ENCODE measurements around the gene SLC45A3. TPM values are rescaled to one million over a fixed set of nuclear protein-coding genes. Genes with fewer than 3 reads are reported as not detected.

The SLC45A3 gene
- total RNA-seq, 4 donors from 2014 or later = 0.51 to 4.1 (median 1.6) TPM

DNA sequence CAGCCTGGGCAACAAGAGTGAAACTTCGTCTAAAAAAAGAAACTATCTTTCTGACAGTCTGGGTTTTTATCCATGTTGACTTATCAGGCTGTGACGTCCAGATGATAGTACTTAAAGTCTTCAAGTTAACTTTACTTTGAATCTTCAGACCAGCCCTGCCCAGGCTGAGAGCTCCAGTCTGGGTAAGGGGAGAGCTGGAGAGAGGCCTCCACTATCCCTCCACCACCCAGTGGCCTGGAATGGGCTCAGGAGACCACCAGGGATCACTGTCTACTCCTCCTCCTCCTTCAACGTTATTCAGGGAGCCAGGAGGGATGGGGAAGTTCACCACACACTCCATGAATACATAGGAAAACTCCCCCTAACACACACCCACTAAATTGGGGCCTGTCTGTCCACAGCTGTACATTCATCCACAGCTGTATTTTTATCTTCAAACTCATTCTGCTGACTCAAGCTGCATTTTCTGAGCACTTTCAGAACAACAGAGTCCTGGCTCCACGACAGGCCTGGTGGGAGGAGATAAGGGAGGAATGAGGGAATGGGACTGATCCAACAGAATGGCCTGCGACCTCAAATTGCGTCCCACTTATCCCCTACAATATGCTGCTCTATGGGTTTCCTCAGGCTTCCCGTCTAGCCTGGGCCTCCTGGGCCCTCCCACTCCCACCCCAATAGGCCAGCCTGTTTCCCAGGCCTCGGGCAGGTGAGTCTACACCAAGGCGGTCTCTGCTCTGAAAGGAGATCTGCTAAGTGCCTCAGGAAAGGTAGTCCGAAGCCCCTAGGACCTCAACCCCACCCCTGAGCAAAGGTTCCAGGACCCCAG, 1.8 kb downstream of the SLC45A3 start:
- Histone ChIP-seq H3K9me3 (no peaks in the 10 kb centered on the region), H3K27ac (peak overlapping the region; percentile 59 to 62), H3K27me3 (no peaks in the 10 kb centered on the region), H3K36me3 (no peaks in the 10 kb centered on the region), H3K4me3 (no peak overlapping the region), H3K4me1 (peaks cover 0 to 7% of the 10 kb centered on the region in 2 donors)
- no peak for TF ChIP-seq POLR2A (IDR thresholded peaks at IDR 0.05)
- TF ChIP-seq, protein P1, sequence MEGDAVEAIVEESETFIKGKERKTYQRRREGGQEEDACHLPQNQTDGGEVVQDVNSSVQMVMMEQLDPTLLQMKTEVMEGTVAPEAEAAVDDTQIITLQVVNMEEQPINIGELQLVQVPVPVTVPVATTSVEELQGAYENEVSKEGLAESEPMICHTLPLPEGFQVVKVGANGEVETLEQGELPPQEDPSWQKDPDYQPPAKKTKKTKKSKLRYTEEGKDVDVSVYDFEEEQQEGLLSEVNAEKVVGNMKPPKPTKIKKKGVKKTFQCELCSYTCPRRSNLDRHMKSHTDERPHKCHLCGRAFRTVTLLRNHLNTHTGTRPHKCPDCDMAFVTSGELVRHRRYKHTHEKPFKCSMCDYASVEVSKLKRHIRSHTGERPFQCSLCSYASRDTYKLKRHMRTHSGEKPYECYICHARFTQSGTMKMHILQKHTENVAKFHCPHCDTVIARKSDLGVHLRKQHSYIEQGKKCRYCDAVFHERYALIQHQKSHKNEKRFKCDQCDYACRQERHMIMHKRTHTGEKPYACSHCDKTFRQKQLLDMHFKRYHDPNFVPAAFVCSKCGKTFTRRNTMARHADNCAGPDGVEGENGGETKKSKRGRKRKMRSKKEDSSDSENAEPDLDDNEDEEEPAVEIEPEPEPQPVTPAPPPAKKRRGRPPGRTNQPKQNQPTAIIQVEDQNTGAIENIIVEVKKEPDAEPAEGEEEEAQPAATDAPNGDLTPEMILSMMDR (IDR thresholded peaks at IDR 0.05) = no peak
- intact Hi-C loops (cut with DNase I; ENCODE audit: low total_unique reads) = no loop called here
- peak in 1 of 2 donors; percentile 46 for DNase-seq

DNA sequence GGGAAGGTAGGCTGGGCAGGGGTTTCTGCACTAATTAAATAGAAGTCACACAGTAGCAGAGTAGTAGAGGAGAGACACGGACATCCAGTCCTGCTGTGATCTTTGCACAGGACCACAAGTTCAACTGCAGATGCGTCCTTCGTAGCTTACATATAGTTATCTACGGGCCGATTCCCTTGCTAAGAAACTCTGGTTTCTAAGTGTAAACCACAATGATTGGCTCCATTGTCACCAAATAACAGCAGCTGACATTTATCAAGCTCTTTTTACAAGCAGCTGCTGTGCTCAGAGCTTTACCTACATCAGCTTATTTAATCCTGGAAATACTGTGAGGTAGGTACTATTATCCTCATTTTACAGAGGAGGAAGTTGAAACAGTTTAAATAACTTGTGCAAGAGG, 3.1 kb downstream of the SLC45A3 start:
- Histone ChIP-seq H3K9me3 (no peaks in the 10 kb centered on the region), H3K4me1 (peaks cover 0 to 7% of the 10 kb centered on the region in 2 donors), H3K36me3 (no peaks in the 10 kb centered on the region), H3K27me3 (no peaks in the 10 kb centered on the region), H3K4me3 (no peak overlapping the region), H3K27ac (peak overlapping the region in 1 of 2 donors; percentile 0)
- DNase-seq = no peak
- intact Hi-C loops (cut with DNase I; ENCODE audit: low total_unique reads) = no loop called here
- TF ChIP-seq POLR2A (IDR thresholded peaks at IDR 0.05) = no peak
- TF ChIP-seq, protein P1 (IDR thresholded peaks at IDR 0.05) = no peak

DNA sequence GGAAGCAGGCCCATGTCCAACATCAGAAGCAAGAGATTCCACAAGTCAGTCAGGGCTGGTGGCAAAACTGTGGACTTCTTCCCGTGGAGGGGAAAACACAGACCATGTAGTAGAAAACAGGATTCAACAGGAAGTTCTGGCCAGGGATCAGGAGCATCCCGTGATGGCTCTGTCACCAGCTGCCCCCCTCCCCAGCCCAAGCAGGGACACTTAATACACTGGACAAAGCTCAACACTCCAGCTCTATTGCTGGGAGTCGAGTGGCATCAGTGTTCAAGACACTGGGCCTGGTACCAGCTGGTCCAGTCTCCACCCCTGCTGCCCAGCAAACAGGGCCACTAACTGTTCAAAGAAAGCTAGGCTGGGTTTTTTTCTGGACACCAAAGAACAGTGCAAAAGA, 3.7 kb downstream of the SLC45A3 start:
- peak overlapping the region in 1 of 2 donors; percentile 0 for H3K27ac ChIP-seq

DNA sequence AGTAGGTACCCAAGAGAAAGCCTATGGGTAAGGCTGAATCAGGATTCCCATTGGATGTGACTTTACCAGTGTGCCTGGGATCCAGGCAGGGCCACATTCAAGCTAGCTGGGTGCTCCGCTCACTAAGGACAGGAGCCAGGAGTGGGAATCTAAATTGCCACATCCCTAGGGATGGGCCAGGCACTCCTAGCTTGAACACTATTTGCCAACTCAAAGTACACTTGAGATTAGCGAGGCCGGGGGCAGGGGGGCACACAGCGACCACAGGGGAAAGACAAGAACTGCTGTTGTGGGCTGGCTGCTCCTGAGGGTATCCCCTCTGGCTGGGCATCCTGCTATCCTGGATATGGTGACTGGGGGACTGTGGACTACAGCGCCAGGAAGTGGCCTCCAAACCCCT, 4.3 kb downstream of the SLC45A3 start:
- Histone ChIP-seq H3K36me3 (no peaks in the 10 kb centered on the region), H3K27ac (no peak overlapping the region), H3K27me3 (no peaks in the 10 kb centered on the region), H3K4me3 (no peak overlapping the region), H3K9me3 (no peaks in the 10 kb centered on the region), H3K4me1 (peaks cover 0 to 7% of the 10 kb centered on the region in 2 donors)
- intact Hi-C loops (cut with DNase I; ENCODE audit: low total_unique reads) = no loop called here
- TF ChIP-seq, protein P1 (IDR thresholded peaks at IDR 0.05) = no peak
- DNase-seq = no peak

More for the DNA sequence above, 3.7 kb downstream of the SLC45A3 start:
- H3K27me3 ChIP-seq = no peaks in the 10 kb centered on the region
- DNase-seq = no peak
- no peak overlapping the region for H3K4me3 ChIP-seq
- H3K36me3 ChIP-seq = no peaks in the 10 kb centered on the region
- peaks cover 0 to 7% of the 10 kb centered on the region in 2 donors for H3K4me1 ChIP-seq
- intact Hi-C loops (cut with DNase I; ENCODE audit: low total_unique reads) = no loop called here
- no peaks in the 10 kb centered on the region for H3K9me3 ChIP-seq
- TF ChIP-seq POLR2A (IDR thresholded peaks at IDR 0.05) = no peak
- TF ChIP-seq, protein P1 (IDR thresholded peaks at IDR 0.05) = no peak

DNA sequence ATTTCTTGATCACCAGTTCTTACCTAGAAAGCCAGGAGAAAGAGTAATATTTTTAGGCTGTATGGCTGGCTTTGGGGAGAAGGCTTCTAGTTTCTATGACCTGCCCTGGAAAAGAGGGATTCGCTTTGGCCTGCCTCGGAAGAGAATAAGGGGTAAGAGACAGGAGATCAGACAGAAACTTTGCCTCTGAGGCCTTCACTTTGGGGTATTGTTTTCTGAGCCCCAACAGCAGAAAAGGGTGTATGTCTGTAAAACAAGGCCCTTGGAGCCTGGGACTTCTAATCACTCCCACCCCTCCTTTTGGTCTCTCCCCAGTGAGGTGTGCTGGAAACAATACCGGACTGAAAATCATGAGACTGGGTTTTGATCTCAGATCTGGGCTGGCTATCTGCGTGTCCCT, 5.1 kb downstream of the SLC45A3 start:
- Histone ChIP-seq H3K27me3 (no peaks in the 10 kb centered on the region), H3K4me1 (peaks cover 0 to 7% of the 10 kb centered on the region in 2 donors), H3K36me3 (no peaks in the 10 kb centered on the region), H3K9me3 (no peaks in the 10 kb centered on the region), H3K27ac (no peak overlapping the region), H3K4me3 (no peak overlapping the region)
- DNase-seq = no peak
- TF ChIP-seq, protein P1 (IDR thresholded peaks at IDR 0.05) = no peak
- TF ChIP-seq POLR2A (IDR thresholded peaks at IDR 0.05) = no peak
- intact Hi-C loops (cut with DNase I; ENCODE audit: low total_unique reads) = no loop called here
